Calu3 (cell line): Measurements from ENCODE around the gene GPR89B. TPM values are rescaled to one million over a fixed set of nuclear protein-coding genes. Genes with fewer than 3 reads are reported as not detected.
"Not testable (repeated sequence)": the region's sequence is repeated elsewhere in the genome, so short reads cannot be mapped to it uniquely, and the experiment has no call there.

Experiments used
- BruUV-seq: library from RNA; stranded (reverse); fragments of 400-500 nt; replicated peaks from 2 replicates; lab custom pipeline; 2021; lab: Mats Ljungman, UMichigan
- CTCF ChIA-PET: fragments of 300-600 bp; sonication (Branson Sonifier 250); formaldehyde crosslinking; loops from one replicate; lab custom pipeline; 2022; ENCODE audit warnings: antibody characterized with exemption; lab: Charles Lee
- DNase-seq: peaks from one replicate; pipeline ENCODE4 v3.0.0; 2022
- H3K27ac Mint-ChIP-seq: one replicate; pipeline ENCODE4 v1.8.0; 2022; ENCODE audit warnings: mixed read lengths; ENCODE audit not compliant: unreplicated experiment
- H3K27me3 Mint-ChIP-seq: one replicate; pipeline ENCODE4 v1.8.0; 2022; ENCODE audit warnings: mixed read lengths; ENCODE audit not compliant: unreplicated experiment
- H3K36me3 Mint-ChIP-seq: one replicate; pipeline ENCODE4 v1.8.0; 2022; ENCODE audit warnings: mild to moderate bottlenecking, moderate library complexity, mixed read lengths; ENCODE audit not compliant: insufficient read depth, unreplicated experiment
- H3K4me1 Mint-ChIP-seq: one replicate; pipeline ENCODE4 v1.8.0; 2022; ENCODE audit warnings: mild to moderate bottlenecking, low read depth, mixed read lengths; ENCODE audit not compliant: unreplicated experiment
- H3K4me3 Mint-ChIP-seq: one replicate; pipeline ENCODE4 v1.8.0; 2022; ENCODE audit warnings: mild to moderate bottlenecking, low read depth, moderate library complexity, mixed read lengths; ENCODE audit not compliant: unreplicated experiment
- H3K9me3 Mint-ChIP-seq: one replicate; pipeline ENCODE4 v1.8.0; 2022; ENCODE audit warnings: low read depth, mixed read lengths; ENCODE audit not compliant: unreplicated experiment
- CTCF ChIP-seq: fragments of 200-600 bp; IDR thresholded peaks from one replicate; pipeline ENCODE4 v1.8.0; 2022; ENCODE audit warnings: antibody characterized with exemption; ENCODE audit not compliant: unreplicated experiment
- intact Hi-C: fragments of 100-400 bp; cut with micrococcal nuclease; formaldehyde crosslinking; loops from one replicate; pipeline ENCODE4 v1.10.0; 2022; ENCODE audit not compliant: unreplicated experiment
- total RNA-seq: library from RNA; stranded (reverse); gene quantifications from 2 replicates; pipeline ENCODE4 v1.2.3, GENCODE V29; 2022

The GPR89B gene
- total RNA-seq, 1 experiment from 2014 or later = 24.0 TPM

- Mint-ChIP-seq H3K4me1 (peaks cover under 1% of the 10 kb centered on the region), H3K4me3 (no peak overlapping the region), H3K9me3 (no peaks in the 10 kb centered on the region), H3K27ac (no peak overlapping the region), H3K36me3 (peaks cover 8% of the 10 kb centered on the region), H3K27me3 (no peaks in the 10 kb centered on the region)
- BruUV-seq = no TSS peak
- CTCF ChIA-PET = no interaction called here
- no peak for TF ChIP-seq CTCF
- intact Hi-C loops = no loop called here
- no peak for DNase-seq
Measured at GRCh38 chr1:147924813-147925212, 3.4 kb upstream of the GPR89B start.

- H3K4me3 Mint-ChIP-seq, DNase-seq, BruUV-seq, H3K27me3 Mint-ChIP-seq, H3K9me3 Mint-ChIP-seq, intact Hi-C loops, H3K27ac Mint-ChIP-seq, H3K36me3 Mint-ChIP-seq, CTCF ChIA-PET: not testable (repeated sequence)
- H3K4me1 Mint-ChIP-seq = peaks cover 21% of the 10 kb centered on the region
Measured at GRCh38 chr1:147927215-147927614, 1.0 kb upstream of the GPR89B start.

- H3K36me3 Mint-ChIP-seq, BruUV-seq, H3K4me3 Mint-ChIP-seq, H3K27ac Mint-ChIP-seq, intact Hi-C loops, DNase-seq, CTCF ChIA-PET, H3K27me3 Mint-ChIP-seq, H3K9me3 Mint-ChIP-seq: not testable (repeated sequence)
- peaks cover 25% of the 10 kb centered on the region for H3K4me1 Mint-ChIP-seq
Measured at GRCh38 chr1:147927689-147928088, 531 bp upstream of the GPR89B start.

GRCh38 chr1:147931137-147931536, 2.9 kb downstream of the GPR89B start:
- intact Hi-C loops, BruUV-seq: not testable (repeated sequence)

GRCh38 chr1:147935296-147935695, 7.1 kb downstream of the GPR89B start:
- H3K9me3 Mint-ChIP-seq, CTCF ChIA-PET, H3K4me3 Mint-ChIP-seq, DNase-seq, H3K36me3 Mint-ChIP-seq, H3K27ac Mint-ChIP-seq, BruUV-seq, H3K27me3 Mint-ChIP-seq, intact Hi-C loops: not testable (repeated sequence)
- H3K4me1 Mint-ChIP-seq = peaks cover 20% of the 10 kb centered on the region

More at GRCh38 chr1:147931137-147931536, 2.9 kb downstream of the GPR89B start:
- H3K27me3 Mint-ChIP-seq, H3K36me3 Mint-ChIP-seq, H3K9me3 Mint-ChIP-seq, DNase-seq, CTCF ChIA-PET: not testable (repeated sequence)
- Mint-ChIP-seq H3K4me1 (peaks cover 25% of the 10 kb centered on the region), H3K4me3 (peak overlapping the region; percentile 5), H3K27ac (peak overlapping the region; percentile 16)

GRCh38 chr1:147940456-147940855, 12.2 kb downstream of the GPR89B start:
- H3K27me3 Mint-ChIP-seq, intact Hi-C loops, BruUV-seq, H3K4me3 Mint-ChIP-seq, H3K36me3 Mint-ChIP-seq, H3K9me3 Mint-ChIP-seq, DNase-seq, H3K27ac Mint-ChIP-seq, CTCF ChIA-PET, H3K4me1 Mint-ChIP-seq: not testable (repeated sequence)

- H3K27ac Mint-ChIP-seq, intact Hi-C loops, H3K4me3 Mint-ChIP-seq, CTCF ChIA-PET, DNase-seq, H3K36me3 Mint-ChIP-seq, H3K27me3 Mint-ChIP-seq, H3K9me3 Mint-ChIP-seq, BruUV-seq, H3K4me1 Mint-ChIP-seq: not testable (repeated sequence)
Measured at GRCh38 chr1:147942563-147942962, 14.3 kb downstream of the GPR89B start.

- H3K9me3 Mint-ChIP-seq, BruUV-seq, H3K36me3 Mint-ChIP-seq, H3K4me1 Mint-ChIP-seq, CTCF ChIA-PET, H3K27ac Mint-ChIP-seq, intact Hi-C loops, DNase-seq, H3K4me3 Mint-ChIP-seq, H3K27me3 Mint-ChIP-seq: not testable (repeated sequence)
Measured at GRCh38 chr1:147949517-147949916, 21.3 kb downstream of the GPR89B start.

- intact Hi-C loops, H3K27ac Mint-ChIP-seq, H3K9me3 Mint-ChIP-seq, DNase-seq, H3K27me3 Mint-ChIP-seq, BruUV-seq, H3K36me3 Mint-ChIP-seq, H3K4me1 Mint-ChIP-seq, CTCF ChIA-PET, H3K4me3 Mint-ChIP-seq: not testable (repeated sequence)
Measured at GRCh38 chr1:147958906-147959305, 30.7 kb downstream of the GPR89B start.
